Activated T-helper 2 cell treated with anti-CD3 and anti-CD28 coated beads, Interferon-gamma antibody, Interleukin-2, Interleukin-4, amounts not matched to agents 10 μg/mL and 5 μg/mL and 100 μg/mL, durations not matched to agents 14 hours and 24 hours and 36 hours (primary cell): Measurements from ENCODE around the gene CHRDL2. TPM values are rescaled to one million over a fixed set of nuclear protein-coding genes. Genes with fewer than 3 reads are reported as not detected.
"Not testable (repeated sequence)": the region's sequence is repeated elsewhere in the genome, so short reads cannot be mapped to it uniquely, and the experiment has no call there.

ENCODE experiments used
- DNase-seq: peaks from one replicate; pipeline ENCODE4 v3.0.0; 2021; ENCODE audit warnings: low spot score
- H3K27ac Mint-ChIP-seq: one replicate; pipeline ENCODE4 v1.8.0; 2021; ENCODE audit warnings: mixed read lengths
- H3K27me3 Mint-ChIP-seq: one replicate; pipeline ENCODE4 v1.8.0; 2021; ENCODE audit warnings: low read depth, mixed read lengths
- H3K36me3 Mint-ChIP-seq: one replicate; pipeline ENCODE4 v1.8.0; 2021; ENCODE audit warnings: low read depth, mixed read lengths
- H3K4me1 Mint-ChIP-seq: one replicate; pipeline ENCODE4 v1.8.0; 2021; ENCODE audit warnings: low read depth, mixed read lengths
- H3K4me3 Mint-ChIP-seq: one replicate; pipeline ENCODE4 v1.8.0; 2021; ENCODE audit warnings: low read depth, mild to moderate bottlenecking, moderate library complexity, mixed read lengths
- H3K9me3 Mint-ChIP-seq: one replicate; pipeline ENCODE4 v1.8.0; 2021; ENCODE audit warnings: mixed read lengths
- intact Hi-C: fragments of 100-400 bp; cut with micrococcal nuclease; formaldehyde crosslinking; loops from one replicate; pipeline ENCODE4 v1.15.1; 2023
- total RNA-seq: library from RNA; stranded (reverse); gene quantifications from 2 replicates; pipeline ENCODE4 v1.2.3, GENCODE V29; 2022

Gene CHRDL2
- total RNA-seq, 1 donor from 2014 or later: not detected

DNA sequence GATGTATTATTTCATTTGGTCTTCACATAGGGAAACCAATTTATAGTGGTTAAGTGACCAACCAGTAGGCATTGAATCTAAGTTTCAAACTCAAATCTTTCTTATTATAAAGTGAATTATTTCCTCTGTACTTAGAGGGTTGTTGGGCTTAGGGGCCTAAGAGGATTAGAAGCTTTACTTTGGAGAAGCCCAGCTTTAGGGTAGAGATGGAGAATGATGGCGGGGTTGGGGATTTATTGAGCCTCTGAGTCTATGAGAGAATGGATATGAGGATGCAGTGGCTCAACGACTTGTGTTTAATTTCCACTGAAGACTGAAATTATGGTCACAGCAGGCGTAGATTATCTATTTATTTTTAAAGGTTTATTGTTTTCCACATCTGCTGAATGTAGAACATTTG lies 55.5 kb downstream of the CHRDL2 start:
- no peaks in the 10 kb centered on the region for H3K27me3 Mint-ChIP-seq
- no peak overlapping the region for H3K4me3 Mint-ChIP-seq
- H3K27ac Mint-ChIP-seq: no peak overlapping the region
- no peaks in the 10 kb centered on the region for H3K36me3 Mint-ChIP-seq
- no peaks in the 10 kb centered on the region for H3K4me1 Mint-ChIP-seq
- H3K9me3 Mint-ChIP-seq: no peaks in the 10 kb centered on the region
- intact Hi-C loops: no loop called here
- no peak for DNase-seq

- Mint-ChIP-seq H3K27ac (no peak overlapping the region), H3K27me3 (no peaks in the 10 kb centered on the region), H3K4me1 (no peaks in the 10 kb centered on the region), H3K4me3 (no peak overlapping the region), H3K9me3 (no peaks in the 10 kb centered on the region), H3K36me3 (no peaks in the 10 kb centered on the region)
- intact Hi-C loops: no loop called here
- DNase-seq: no peak
Observed at GRCh38 chr11:74673693-74674360, 57.4 kb downstream of the CHRDL2 start.

GRCh38 chr11:74672956-74673692 lies 58.1 kb downstream of the CHRDL2 start:
- Mint-ChIP-seq H3K9me3 (no peaks in the 10 kb centered on the region), H3K36me3 (no peaks in the 10 kb centered on the region), H3K4me3 (no peak overlapping the region), H3K27me3 (no peaks in the 10 kb centered on the region), H3K4me1 (no peaks in the 10 kb centered on the region), H3K27ac (no peak overlapping the region)
- intact Hi-C loops: no loop called here
- DNase-seq: no peak

DNA sequence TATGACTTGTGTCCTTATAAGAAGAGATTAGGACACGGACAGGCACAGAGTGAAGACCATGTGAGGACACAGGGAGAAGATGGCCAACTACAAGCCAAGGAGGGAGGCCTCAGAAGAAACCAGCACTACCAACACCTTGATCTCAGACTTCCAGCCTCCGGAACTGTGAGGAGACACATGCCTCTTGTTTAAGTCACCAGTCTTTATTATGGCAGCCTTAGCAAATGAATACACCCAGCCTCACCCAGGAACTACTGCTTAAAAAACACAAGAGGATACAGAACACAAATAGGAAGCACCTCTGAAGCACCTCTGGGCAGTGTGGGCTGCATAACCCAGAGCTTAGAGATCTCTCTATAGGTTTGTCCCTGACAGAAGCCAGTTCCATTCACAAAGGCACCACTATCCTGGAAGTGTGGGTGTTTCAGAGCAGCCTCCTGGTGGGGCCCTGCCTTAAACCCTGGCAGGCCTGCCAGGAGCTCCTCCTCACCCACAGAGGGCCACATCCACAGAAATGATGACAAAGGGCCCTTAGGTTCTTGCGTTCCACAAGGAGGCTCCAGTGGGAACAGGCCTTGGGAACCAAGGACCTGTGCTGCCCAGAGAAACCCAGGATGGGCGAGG lies 58.8 kb downstream of the CHRDL2 start:
- H3K27me3 Mint-ChIP-seq: no peaks in the 10 kb centered on the region
- DNase-seq: no peak
- no peaks in the 10 kb centered on the region for H3K9me3 Mint-ChIP-seq
- H3K36me3 Mint-ChIP-seq: no peaks in the 10 kb centered on the region
- H3K27ac Mint-ChIP-seq: no peak overlapping the region
- intact Hi-C loops: no loop called here
- no peak overlapping the region for H3K4me3 Mint-ChIP-seq
- no peaks in the 10 kb centered on the region for H3K4me1 Mint-ChIP-seq

DNA sequence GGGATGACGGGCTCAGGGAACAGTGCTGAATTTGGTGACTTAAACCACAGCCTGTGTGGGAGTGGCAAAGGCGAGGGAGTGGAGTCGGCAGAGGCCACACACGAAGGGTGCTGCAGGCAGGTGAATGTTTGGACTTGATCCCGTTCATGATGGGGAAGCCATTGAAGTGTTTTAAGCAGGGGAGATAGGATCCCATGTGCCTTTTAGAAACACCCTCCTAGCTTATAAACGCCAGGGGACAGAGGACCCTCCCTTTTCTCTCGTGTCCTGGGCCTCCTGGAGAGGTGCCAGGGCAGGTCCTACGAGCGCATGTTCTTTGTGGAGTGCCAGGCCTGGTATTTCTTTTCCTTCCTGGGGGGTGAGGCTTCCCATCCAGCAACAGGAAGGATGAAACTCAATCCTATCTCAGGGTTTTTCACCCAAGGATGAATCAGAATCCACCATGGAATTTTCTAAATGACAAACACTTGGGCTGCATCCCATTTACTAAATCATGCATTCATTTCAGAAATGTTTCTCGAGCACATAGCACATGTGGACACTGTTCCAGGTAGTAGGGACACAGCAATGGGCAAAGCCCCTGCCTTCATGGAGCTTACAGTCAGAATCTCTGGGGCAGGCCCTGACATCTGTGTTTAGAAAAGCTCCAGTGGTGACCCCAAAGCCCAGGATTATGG lies 59.6 kb downstream of the CHRDL2 start:
- H3K36me3 Mint-ChIP-seq: no peaks in the 10 kb centered on the region
- no peak for DNase-seq
- H3K27me3 Mint-ChIP-seq: no peaks in the 10 kb centered on the region

GRCh38 chr11:74670171-74670570 lies 61.1 kb downstream of the CHRDL2 start:
- intact Hi-C loops: no loop called here
- DNase-seq: no peak

More for the DNA sequence above, 59.6 kb downstream of the CHRDL2 start:
- no peaks in the 10 kb centered on the region for H3K4me1 Mint-ChIP-seq
- no peak overlapping the region for H3K27ac Mint-ChIP-seq
- intact Hi-C loops: no loop called here
- H3K9me3 Mint-ChIP-seq: no peaks in the 10 kb centered on the region
- no peak overlapping the region for H3K4me3 Mint-ChIP-seq

DNA sequence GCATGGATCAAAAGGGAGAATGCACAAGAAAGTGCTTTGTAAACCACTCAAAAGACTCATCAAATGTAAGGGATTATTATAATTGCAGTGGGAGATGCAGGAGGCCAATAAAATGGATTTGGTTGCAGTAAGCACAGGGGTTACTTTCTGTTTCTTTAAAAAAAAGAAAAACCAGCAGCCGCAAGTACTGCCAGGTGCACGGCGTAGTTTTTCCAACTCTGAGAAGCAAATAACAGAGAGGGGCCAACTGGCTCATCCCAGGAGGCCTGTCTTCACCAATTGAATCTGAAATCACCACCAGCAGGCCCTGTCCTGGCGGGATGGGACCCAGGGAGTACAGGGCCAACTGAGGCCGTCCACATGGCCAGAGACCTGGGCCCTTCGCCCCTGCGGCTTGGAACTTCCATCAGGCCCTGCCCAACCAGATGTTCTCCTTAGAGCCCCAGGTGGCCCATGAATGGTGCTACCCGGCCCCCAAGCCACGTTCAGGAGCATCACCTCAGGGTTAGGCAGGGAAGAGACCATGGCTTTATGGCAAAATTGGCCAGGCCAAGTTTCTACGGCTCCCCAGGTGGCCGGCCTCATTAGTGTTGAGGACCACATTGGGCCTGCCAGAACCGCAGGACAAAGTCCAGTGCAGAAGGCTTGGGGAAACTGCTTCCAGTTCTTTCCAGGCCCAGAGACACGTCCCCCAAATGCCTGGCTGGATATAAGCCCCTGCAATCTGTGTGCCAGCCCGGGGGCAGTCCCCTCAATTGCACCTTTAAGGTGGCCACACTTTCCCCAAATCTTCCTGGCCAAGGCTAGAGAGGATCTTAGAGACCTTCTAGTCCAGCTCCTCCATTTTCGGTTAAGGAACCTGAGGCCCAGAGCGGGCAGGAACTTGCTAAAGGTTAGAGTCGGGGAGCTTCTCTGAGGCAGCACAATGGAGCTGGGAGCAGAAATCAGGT lies 61.7 kb downstream of the CHRDL2 start:
- no peaks in the 10 kb centered on the region for H3K36me3 Mint-ChIP-seq
- no peaks in the 10 kb centered on the region for H3K27me3 Mint-ChIP-seq
- intact Hi-C loops: no loop called here
- no peak for DNase-seq
- no peaks in the 10 kb centered on the region for H3K4me1 Mint-ChIP-seq
- H3K27ac Mint-ChIP-seq: no peak overlapping the region
- no peaks in the 10 kb centered on the region for H3K9me3 Mint-ChIP-seq
- no peak overlapping the region for H3K4me3 Mint-ChIP-seq

More at GRCh38 chr11:74670171-74670570, 61.1 kb downstream of the CHRDL2 start:
- Mint-ChIP-seq H3K36me3 (no peaks in the 10 kb centered on the region), H3K27me3 (no peaks in the 10 kb centered on the region), H3K27ac (no peak overlapping the region), H3K4me3 (no peak overlapping the region), H3K4me1 (no peaks in the 10 kb centered on the region), H3K9me3 (no peaks in the 10 kb centered on the region)

DNA sequence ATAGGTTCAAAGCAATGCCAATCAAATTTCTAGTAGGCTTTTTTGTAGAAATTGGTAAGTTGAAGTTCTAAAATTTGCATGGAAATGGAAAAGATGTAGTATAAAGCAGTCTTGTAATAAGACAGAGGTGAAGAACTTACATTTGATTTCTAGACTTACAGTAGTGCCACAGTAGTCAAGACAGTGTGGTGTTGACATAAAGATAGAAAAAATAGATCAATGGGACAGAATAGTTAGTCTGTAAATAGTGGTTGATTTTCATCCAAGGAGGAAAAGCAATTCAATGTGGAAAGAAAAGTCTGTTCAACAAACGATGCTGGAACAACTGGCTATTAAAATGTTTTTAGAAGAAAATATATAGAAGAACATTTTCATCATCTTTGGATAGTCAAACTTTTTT lies 67.9 kb downstream of the CHRDL2 start:
- Mint-ChIP-seq H3K36me3 (peaks cover 23% of the 10 kb centered on the region), H3K27ac (no peak overlapping the region), H3K4me1 (no peaks in the 10 kb centered on the region), H3K4me3 (no peak overlapping the region), H3K27me3 (no peaks in the 10 kb centered on the region), H3K9me3 (peaks cover 7% of the 10 kb centered on the region)
- intact Hi-C loops: no loop called here
- DNase-seq: no peak

DNA sequence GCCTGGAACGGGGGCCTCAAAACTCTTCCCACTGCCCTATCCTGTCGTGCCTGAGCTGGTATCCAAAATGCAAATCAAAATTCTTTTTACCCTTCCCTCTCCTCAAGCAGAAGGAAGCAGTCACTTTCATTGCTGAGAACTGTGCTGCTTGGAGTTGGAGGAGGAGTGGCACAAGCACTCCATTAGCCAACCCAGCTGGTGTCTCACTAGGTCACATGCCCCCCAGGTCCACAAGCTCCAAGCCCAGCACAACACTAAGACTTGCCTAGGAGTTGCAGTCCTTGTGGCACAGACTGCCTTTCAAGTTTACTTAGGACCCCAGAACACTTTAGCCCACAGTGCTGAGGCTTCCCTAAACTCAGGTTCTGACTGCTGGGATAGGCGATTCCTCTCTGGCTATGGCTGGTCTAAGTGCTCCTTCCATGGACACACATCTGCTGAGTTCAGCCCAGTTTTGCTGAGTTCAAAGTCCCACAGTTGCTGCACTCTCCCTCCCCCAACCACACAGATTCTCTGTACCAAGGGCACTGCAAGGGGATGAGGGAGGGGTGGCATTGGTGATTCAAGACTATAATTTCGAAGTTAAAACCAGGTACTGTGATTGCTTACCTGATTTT lies 68.6 kb downstream of the CHRDL2 start:
- H3K27ac Mint-ChIP-seq: no peak overlapping the region
- no peaks in the 10 kb centered on the region for H3K4me1 Mint-ChIP-seq
- DNase-seq: no peak
- H3K9me3 Mint-ChIP-seq: peaks cover 7% of the 10 kb centered on the region
- H3K27me3 Mint-ChIP-seq: no peaks in the 10 kb centered on the region
- H3K36me3 Mint-ChIP-seq: peaks cover 29% of the 10 kb centered on the region
- intact Hi-C loops: no loop called here
- H3K4me3 Mint-ChIP-seq: no peak overlapping the region

DNA sequence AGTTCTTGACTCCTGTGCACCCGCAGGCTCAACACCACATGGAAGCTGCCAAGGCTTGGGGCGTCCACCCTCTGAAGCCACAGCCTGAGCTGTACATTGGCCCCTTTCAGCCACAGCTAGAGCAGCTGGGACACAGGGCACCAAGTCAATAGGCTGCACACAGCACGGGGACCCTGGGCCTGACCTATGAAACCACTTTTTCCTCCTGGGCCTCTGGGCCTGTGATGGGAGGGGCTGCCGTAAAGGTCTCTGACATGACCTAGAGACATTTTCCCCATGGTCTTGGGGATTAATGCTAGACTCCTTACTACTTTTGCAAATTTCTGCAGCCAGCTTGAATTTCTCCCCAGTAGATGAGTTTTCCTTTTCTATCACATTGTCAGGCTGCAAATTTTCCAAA lies 72.1 kb downstream of the CHRDL2 start:
- H3K9me3 Mint-ChIP-seq, H3K27me3 Mint-ChIP-seq, DNase-seq, H3K27ac Mint-ChIP-seq, H3K4me3 Mint-ChIP-seq, intact Hi-C loops, H3K4me1 Mint-ChIP-seq: not testable (repeated sequence)
- peaks cover 41% of the 10 kb centered on the region for H3K36me3 Mint-ChIP-seq

DNA sequence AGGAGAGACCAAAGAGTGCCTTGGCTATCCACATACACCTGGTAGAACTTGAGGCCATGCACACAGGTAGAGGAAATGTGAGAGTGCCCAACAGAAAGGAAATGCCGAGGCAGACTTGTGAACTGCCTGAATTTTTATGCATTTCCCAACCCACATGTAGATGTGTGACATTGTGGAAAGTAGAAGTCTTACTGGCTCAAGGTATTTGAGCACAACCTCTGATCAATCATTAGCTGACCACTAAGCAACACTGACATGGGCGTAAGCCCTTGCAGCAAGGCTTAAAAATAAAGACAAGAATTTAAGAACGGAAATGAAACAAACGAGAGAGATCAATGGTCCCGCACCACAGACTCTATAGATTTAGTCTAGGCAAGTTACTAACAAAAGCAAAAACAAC lies 76.2 kb downstream of the CHRDL2 start:
- Mint-ChIP-seq H3K4me3 (no peak overlapping the region), H3K27ac (no peak overlapping the region), H3K27me3 (no peaks in the 10 kb centered on the region), H3K36me3 (peaks cover 69% of the 10 kb centered on the region), H3K4me1 (peaks cover 2% of the 10 kb centered on the region), H3K9me3 (peaks cover 7% of the 10 kb centered on the region)
- intact Hi-C loops: no loop called here
- no peak for DNase-seq

DNA sequence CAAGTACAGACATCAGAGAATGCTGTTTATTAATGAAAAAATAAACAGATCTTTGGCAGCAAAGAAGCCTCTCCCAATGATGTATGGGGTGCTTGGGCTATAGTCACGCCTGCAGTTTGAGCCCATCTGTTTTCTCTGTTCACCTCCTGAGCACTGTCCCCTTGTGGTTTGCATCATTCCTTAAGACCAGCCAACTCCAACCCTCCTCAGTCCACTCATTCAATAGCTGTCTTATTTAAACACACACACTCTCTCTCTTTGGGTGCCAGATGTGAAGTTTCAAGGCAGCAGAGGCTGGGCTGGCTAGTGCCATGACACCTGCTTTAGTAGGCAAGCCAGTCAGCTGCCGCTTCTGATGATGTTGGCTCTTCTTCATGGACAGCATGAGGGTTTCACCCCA lies 80.7 kb downstream of the CHRDL2 start:
- Mint-ChIP-seq H3K4me3 (no peak overlapping the region), H3K36me3 (peaks cover 61% of the 10 kb centered on the region), H3K4me1 (peaks cover 2% of the 10 kb centered on the region), H3K9me3 (no peaks in the 10 kb centered on the region), H3K27ac (no peak overlapping the region), H3K27me3 (no peaks in the 10 kb centered on the region)
- DNase-seq: no peak
- intact Hi-C loops: no loop called here
